ENCODE results near the gene TM9SF1. TPM values are rescaled to one million over a fixed set of nuclear protein-coding genes. Genes with fewer than 3 reads are reported as not detected.
A peak's percentile ranks its signal among the peaks of the same experiment; 100 is the strongest.

The TM9SF1 gene
- total and polyA plus RNA-seq, 2 of the 13 experiments (the other 11 are each of a cell fraction or from before 2014, with no cell fraction given) = 83.2 to 110 TPM

DNA sequence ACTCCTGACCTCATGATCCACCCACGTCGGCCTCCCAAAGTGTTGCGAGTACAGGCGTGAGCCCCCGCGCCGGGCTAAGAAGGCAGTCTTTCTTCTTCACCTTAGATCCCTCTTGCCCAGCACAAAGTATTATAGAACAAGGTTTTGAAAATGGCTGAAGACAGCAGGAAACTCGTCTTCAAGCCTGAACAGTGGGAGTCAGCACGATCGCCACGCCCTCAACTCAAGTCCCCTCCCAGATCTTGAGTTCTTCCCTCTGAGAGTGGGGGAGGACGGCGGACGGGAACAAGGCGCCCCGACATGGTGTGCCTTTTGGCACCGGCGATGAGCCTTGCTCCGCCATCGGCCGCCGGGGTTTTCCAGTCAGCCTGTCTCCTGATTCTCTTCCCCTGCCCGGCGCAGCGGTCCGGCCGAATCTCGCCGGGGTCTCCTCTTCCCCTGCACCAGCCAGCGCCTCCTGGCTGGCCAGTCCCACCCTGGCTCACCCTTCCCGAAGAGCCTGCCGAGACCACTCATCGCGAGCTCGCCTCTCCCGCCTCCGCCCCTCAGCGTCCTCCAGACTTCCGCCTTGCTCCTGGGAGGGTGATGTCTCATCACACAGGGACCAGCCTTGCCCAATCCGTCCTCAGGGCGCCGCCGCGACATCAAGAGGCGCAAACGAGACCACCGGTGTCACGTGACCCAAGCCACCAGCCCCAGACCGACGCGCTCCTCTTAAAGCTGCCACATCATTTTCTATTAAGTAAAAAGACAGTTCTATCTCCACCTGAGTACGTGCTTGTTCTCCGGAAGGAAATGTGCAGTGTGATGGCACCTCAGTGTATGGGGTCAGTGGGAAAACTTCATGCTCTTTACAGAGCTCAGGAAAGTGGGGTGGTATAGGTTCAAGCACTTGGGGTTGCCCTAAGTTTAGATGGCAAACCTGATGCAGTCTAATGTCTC is 18.0 kb upstream of the TM9SF1 start, which contains the start of gene CHMP4A (continued):
- TF ChIP-seq PRDM10 (CRISPR knock-in tag; IDR thresholded peaks at IDR 0.05; ENCODE audit: low read depth) (peak; percentile 96), MLX (CRISPR knock-in tag; IDR thresholded peaks at IDR 0.05) (peak; percentile 88), PHF20 (CRISPR knock-in tag; IDR thresholded peaks at IDR 0.05) (no peak), TERF1 (CRISPR knock-in tag; IDR thresholded peaks at IDR 0.05) (no peak), MIER3 (CRISPR knock-in tag; IDR thresholded peaks at IDR 0.05; ENCODE audit: borderline replicate concordance) (peak; percentile 99; the same call in 1 of the 2 replicates), ZFP36L1 (CRISPR knock-in tag; IDR thresholded peaks at IDR 0.05) (peak; percentile 98; the same call in 1 of the 2 replicates), ZNF816 (CRISPR knock-in tag; IDR thresholded peaks at IDR 0.05; ENCODE audit: borderline replicate concordance) (no peak)
- TF ChIP-seq, protein P1, sequence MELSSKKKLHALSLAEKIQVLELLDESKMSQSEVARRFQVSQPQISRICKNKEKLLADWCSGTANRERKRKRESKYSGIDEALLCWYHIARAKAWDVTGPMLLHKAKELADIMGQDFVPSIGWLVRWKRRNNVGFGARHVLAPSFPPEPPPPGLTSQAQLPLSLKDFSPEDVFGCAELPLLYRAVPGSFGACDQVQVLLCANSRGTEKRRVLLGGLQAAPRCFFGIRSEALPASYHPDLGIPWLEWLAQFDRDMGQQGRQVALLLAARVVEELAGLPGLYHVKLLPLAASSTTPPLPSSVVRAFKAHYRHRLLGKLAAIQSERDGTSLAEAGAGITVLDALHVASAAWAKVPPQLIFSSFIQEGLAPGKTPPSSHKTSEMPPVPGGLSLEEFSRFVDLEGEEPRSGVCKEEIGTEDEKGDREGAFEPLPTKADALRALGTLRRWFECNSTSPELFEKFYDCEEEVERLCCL (CRISPR knock-in tag; IDR thresholded peaks at IDR 0.05; ENCODE audit: borderline replicate concordance) = peak; percentile 92; the same call in 1 of the 2 replicates
- TF ChIP-seq, protein P2, sequence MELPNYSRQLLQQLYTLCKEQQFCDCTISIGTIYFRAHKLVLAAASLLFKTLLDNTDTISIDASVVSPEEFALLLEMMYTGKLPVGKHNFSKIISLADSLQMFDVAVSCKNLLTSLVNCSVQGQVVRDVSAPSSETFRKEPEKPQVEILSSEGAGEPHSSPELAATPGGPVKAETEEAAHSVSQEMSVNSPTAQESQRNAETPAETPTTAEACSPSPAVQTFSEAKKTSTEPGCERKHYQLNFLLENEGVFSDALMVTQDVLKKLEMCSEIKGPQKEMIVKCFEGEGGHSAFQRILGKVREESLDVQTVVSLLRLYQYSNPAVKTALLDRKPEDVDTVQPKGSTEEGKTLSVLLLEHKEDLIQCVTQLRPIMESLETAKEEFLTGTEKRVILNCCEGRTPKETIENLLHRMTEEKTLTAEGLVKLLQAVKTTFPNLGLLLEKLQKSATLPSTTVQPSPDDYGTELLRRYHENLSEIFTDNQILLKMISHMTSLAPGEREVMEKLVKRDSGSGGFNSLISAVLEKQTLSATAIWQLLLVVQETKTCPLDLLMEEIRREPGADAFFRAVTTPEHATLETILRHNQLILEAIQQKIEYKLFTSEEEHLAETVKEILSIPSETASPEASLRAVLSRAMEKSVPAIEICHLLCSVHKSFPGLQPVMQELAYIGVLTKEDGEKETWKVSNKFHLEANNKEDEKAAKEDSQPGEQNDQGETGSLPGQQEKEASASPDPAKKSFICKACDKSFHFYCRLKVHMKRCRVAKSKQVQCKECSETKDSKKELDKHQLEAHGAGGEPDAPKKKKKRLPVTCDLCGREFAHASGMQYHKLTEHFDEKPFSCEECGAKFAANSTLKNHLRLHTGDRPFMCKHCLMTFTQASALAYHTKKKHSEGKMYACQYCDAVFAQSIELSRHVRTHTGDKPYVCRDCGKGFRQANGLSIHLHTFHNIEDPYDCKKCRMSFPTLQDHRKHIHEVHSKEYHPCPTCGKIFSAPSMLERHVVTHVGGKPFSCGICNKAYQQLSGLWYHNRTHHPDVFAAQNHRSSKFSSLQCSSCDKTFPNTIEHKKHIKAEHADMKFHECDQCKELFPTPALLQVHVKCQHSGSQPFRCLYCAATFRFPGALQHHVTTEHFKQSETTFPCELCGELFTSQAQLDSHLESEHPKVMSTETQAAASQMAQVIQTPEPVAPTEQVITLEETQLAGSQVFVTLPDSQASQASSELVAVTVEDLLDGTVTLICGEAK (IDR thresholded peaks at IDR 0.05) = no peak
- TF ChIP-seq, protein P2 (CRISPR knock-in tag; IDR thresholded peaks at IDR 0.05) = peak; percentile 82
